ENCODE measurements around the gene MKLN1. TPM values are rescaled to one million over a fixed set of nuclear protein-coding genes. Genes with fewer than 3 reads are reported as not detected.

The MKLN1 gene
- total RNA-seq, 2 experiments from 2014 or later, result 33.0 to 33.8 TPM

DNA sequence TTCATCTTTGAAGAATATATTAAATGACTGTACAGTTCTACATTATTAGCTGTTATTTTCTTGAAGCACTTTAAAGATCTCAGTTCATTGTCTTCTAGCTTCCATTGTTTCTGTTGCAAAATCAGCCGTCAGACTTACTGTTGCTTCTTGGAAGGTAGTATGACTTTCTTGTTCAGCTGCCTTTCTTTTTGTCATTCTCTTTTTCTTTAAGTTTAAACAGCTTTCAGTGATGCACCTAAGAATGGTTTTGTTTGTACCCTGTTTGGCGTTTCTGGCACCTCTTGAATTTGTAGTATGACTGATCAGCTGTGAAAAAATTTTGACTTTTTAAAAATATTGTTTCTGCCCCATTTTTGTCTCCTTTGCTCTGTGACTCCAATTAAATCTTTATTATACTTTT lies 9.3 kb downstream of the MKLN1 start:
- Mint-ChIP-seq H3K27me3 (no peaks in the 10 kb centered on the region), H3K4me1 (ENCODE audit: low read depth) (peaks cover 43% of the 10 kb centered on the region)
- intact Hi-C loops (cut with micrococcal nuclease), result no loop called here

DNA sequence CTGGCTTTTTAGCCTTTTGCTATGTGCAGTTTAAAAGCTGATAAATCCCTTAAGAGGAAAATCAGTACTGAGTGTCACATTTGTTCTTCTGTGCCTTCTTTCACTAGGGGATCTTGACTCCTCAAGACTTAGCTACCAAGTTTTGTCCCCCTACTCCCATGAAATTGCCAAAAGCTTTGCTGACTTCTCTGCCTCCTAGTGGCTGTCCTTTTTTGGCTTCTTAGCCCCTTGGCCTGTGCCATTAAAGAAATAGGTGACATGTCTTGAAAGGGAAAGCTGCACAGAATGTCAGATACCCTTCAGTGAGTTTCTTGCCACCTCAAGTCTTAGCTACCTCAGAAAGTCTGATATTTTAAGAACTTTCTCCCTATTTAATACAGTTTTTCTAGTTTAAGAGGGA lies 10.5 kb downstream of the MKLN1 start:
- Mint-ChIP-seq H3K27me3 (no peaks in the 10 kb centered on the region), H3K4me1 (ENCODE audit: low read depth) (peaks cover 50% of the 10 kb centered on the region)
- POLR2A ChIA-PET, result interaction anchor here (1.1 to 2.0 kb wide), 2 partner anchors 10 kb away, joined by 3 to 6 read pairs; partner anchors contain the start of gene MKLN1

More for the DNA sequence above, 9.3 kb downstream of the MKLN1 start:
- Mint-ChIP-seq H3K27ac (no peak overlapping the region), H3K9me3 (peaks cover 23% of the 10 kb centered on the region), H3K36me3 (peaks cover 38% of the 10 kb centered on the region), H3K4me3 (no peak overlapping the region)
- ChIA-PET POLR2A (interaction anchor here (2.0 kb wide), 1 partner anchor 9 kb away, joined by 6 read pairs; the partner anchor contains the start of gene MKLN1), CTCF (interaction anchor here (0.8 kb wide), 1 partner anchor 16 kb away, joined by 3 read pairs; no protein-coding TSS in a partner anchor)
- no peak for DNase-seq

DNA sequence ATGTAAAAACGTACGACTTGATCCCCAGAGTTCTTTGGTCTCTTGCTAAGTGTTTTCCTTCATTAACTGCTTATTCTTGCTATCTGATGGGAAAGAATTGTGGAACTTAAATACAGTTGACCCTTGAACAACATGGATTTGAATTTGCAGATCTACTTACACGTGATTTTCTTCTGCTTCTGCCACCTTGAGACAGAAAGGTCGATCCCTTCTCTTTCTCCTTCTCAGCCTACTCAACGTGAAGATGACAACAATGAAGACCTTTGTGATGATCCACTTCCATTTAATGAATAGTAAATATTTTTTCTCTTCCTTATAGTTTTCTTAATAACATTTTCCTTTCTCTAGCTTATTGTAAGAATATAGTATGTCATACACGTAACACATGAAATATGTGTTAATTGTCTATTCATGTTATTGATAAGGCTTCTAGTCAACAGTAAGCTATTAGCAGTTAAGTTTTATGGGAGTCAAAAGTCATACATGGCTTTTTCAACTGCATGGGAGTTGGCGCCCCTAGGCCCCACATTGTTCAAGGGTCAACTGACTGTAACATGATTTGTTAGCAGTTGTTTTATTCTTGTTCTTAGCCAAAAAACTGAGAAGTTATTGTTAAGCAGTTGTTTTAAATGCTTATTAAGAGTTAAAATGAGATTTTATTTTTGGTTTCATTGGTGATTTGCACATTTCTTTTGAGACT lies 11.2 kb downstream of the MKLN1 start:
- Mint-ChIP-seq H3K4me1 (ENCODE audit: low read depth) (peaks cover 48% of the 10 kb centered on the region), H3K9me3 (peaks cover 23% of the 10 kb centered on the region), H3K4me3 (no peak overlapping the region), H3K27me3 (no peaks in the 10 kb centered on the region), H3K36me3 (peaks cover 30% of the 10 kb centered on the region), H3K27ac (no peak overlapping the region)
- DNase-seq, result no peak
- ChIA-PET POLR2A (interaction anchor here (1.1 kb wide), 1 partner anchor 11 kb away, joined by 3 read pairs; the partner anchor contains the start of gene MKLN1), CTCF (interaction anchor here (0.7 to 1.1 kb wide), 2 partner anchors 37 to 174 kb away, joined by 3 read pairs; no protein-coding TSS in a partner anchor)
- intact Hi-C loops (cut with micrococcal nuclease), result no loop called here

More for the DNA sequence above, 10.5 kb downstream of the MKLN1 start:
- peaks cover 23% of the 10 kb centered on the region for H3K9me3 Mint-ChIP-seq
- CTCF ChIA-PET, result interaction anchor here (0.7 to 1.1 kb wide), 3 partner anchors 21 to 175 kb away, joined by 3 read pairs; no protein-coding TSS in a partner anchor
- no peak for DNase-seq
- intact Hi-C loops (cut with micrococcal nuclease), result no loop called here
- no peak overlapping the region for H3K4me3 Mint-ChIP-seq
- no peak overlapping the region for H3K27ac Mint-ChIP-seq
- H3K36me3 Mint-ChIP-seq, result peaks cover 34% of the 10 kb centered on the region

DNA sequence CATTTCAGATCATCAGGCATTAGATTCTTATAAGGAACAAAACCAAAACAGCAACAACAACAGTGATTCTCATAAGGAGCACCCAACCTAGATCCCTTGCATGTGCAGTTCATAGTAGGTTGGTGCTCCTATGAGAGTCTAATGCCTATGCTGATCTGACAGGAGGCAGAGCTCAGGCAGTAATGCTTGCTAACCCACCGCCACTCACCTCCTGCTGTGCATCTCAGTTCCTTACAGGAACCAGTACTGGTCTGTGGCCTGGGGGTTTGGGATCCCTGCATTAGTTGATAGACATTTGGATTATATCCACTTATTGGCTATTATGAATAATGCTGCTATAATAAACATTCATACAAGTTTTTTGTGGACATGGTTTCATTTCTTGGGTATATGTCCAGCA lies 14.0 kb downstream of the MKLN1 start:
- H3K4me3 Mint-ChIP-seq, result no peak overlapping the region
- intact Hi-C loops (cut with micrococcal nuclease), result no loop called here
- H3K27me3 Mint-ChIP-seq, result no peaks in the 10 kb centered on the region
- no peak overlapping the region for H3K27ac Mint-ChIP-seq
- ChIA-PET CTCF (interaction anchor here (1.5 kb wide), 1 partner anchor 45 kb away, joined by 3 read pairs; no protein-coding TSS in a partner anchor), POLR2A (no interaction called here)
- peaks cover 12% of the 10 kb centered on the region for H3K9me3 Mint-ChIP-seq
- H3K36me3 Mint-ChIP-seq, result peaks cover 20% of the 10 kb centered on the region
- peaks cover 28% of the 10 kb centered on the region for H3K4me1 Mint-ChIP-seq (ENCODE audit: low read depth)
- no peak for DNase-seq

DNA sequence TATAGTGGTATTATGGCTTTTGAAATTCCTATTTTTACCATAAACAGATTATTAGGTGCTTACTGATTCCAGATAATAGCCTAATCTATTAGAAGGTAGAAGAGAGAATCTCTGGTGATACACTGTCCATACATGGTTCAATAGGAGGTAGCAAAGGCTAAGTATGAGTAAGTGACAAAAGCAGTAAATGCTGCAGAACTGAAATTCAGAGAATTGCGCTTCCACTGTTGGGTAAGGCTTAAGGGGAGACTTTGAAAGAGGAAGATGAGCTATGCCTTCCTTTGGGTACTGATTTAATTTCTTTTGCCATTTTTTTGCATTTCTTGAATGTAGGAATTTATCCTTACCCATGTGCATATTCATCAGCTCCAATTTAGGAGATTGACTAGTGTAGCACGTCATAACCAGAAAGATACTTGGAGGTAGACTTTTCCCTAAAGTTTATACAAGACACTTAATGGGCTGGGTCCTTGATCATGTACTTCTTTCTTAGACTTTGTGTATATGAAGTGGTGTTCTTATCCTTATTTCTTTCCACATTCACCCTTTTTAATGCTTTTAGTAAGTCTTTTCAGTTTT lies 15.3 kb downstream of the MKLN1 start:
- POLR2A ChIA-PET, result no interaction called here
- Mint-ChIP-seq H3K9me3 (peaks cover 3% of the 10 kb centered on the region), H3K4me3 (no peak overlapping the region), H3K4me1 (ENCODE audit: low read depth) (peaks cover 35% of the 10 kb centered on the region), H3K36me3 (peaks cover 14% of the 10 kb centered on the region), H3K27me3 (no peaks in the 10 kb centered on the region), H3K27ac (no peak overlapping the region)
- CTCF ChIA-PET, result interaction anchor here (0.6 to 1.5 kb wide), 2 partner anchors 44 to 159 kb away, joined by 3 to 4 read pairs; no protein-coding TSS in a partner anchor
- intact Hi-C loops (cut with micrococcal nuclease), result no loop called here
- DNase-seq, result no peak

DNA sequence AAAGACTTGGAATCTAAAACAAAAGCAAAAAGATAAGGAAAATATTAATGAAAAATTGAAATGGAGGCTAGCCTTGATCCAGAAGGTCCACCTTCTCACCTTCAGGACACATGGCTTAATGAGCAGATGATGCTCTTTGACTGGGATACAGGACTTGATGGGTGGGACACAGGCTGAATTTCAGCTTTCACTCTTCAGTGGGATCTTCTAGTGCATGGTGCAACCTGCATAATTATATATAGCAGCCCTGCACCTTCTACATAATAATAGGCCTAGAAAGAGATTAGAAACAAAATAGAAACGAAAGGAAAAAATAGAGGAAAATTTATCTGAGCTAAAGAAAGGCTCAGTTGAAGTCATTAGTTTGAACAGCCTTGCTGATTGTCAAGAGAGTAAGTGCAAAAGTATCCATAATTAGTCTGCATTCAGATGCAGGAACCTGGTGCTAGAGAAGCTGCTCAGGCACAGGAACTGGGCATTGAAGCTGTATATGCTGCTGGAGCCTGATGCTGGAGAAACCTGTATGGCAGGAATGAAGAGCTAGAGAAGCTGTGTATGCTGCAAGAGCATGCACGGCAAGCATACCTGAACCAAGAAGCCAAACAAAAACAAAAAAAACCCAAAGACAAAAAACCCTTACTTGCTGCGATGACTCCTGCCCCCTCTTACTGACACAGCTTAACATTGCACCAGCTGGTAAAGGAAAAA lies 19.4 kb downstream of the MKLN1 start:
- Mint-ChIP-seq H3K4me1 (ENCODE audit: low read depth) (peaks cover 27% of the 10 kb centered on the region), H3K9me3 (peaks cover 10% of the 10 kb centered on the region), H3K27me3 (no peaks in the 10 kb centered on the region), H3K36me3 (peaks cover 7% of the 10 kb centered on the region), H3K27ac (no peak overlapping the region), H3K4me3 (no peak overlapping the region)
- ChIA-PET CTCF (no interaction called here), POLR2A (no interaction called here)
- intact Hi-C loops (cut with micrococcal nuclease), result no loop called here
- no peak for DNase-seq

DNA sequence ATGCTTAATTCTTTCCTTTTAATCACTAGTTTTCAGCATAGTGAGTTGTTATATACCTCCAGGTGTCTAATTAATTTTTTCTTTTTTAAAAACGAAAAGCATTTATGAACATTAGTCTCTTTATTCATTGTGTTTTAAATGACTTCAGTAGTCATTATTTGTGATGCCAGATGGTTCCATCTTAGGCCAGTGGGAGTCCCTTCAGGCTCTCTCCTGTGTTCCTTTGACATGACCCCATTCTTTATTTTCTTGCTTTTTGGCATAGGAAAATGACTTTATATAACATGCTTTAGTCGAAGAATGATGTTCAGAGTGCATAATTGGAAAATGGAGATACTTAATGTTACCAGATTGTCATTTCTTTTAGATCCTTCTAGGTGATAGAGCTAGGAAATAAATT lies 24.4 kb downstream of the MKLN1 start:
- Mint-ChIP-seq H3K4me1 (ENCODE audit: low read depth) (peaks cover 43% of the 10 kb centered on the region), H3K9me3 (peaks cover 10% of the 10 kb centered on the region), H3K4me3 (no peak overlapping the region), H3K36me3 (peaks cover 7% of the 10 kb centered on the region), H3K27me3 (no peaks in the 10 kb centered on the region), H3K27ac (no peak overlapping the region)
- ChIA-PET CTCF (no interaction called here), POLR2A (interaction anchor here (1.0 kb wide), 1 partner anchor 120 kb away, joined by 3 read pairs; no protein-coding TSS in a partner anchor)
- intact Hi-C loops (cut with micrococcal nuclease), result no loop called here
- no peak for DNase-seq

DNA sequence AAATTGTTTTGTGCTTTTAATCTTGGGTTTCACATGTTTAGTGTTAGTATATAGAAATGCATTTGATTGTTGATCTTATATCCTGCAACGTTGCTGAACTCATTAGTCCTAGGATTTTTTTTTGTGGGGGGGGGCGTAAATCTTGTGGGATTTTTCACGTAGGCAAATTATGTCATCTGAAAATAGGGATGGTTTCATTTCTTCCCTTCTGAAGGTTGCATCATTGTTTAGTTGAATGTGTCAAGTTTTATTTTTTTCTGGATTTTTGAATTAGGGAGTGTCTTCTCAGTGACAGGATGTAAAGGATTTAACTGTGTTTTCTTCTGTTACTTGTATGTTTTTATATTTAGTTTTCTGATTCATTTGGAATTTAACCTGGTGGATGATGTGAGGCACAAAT lies 26.7 kb downstream of the MKLN1 start:
- peaks cover 7% of the 10 kb centered on the region for H3K36me3 Mint-ChIP-seq
- H3K27ac Mint-ChIP-seq, result no peak overlapping the region
- POLR2A ChIA-PET, result no interaction called here
- H3K9me3 Mint-ChIP-seq, result peaks cover 10% of the 10 kb centered on the region
- DNase-seq, result no peak
- CTCF ChIA-PET, result no interaction called here
- intact Hi-C loops (cut with micrococcal nuclease), result no loop called here
- H3K27me3 Mint-ChIP-seq, result no peaks in the 10 kb centered on the region
- no peak overlapping the region for H3K4me3 Mint-ChIP-seq
- H3K4me1 Mint-ChIP-seq (ENCODE audit: low read depth), result peaks cover 60% of the 10 kb centered on the region

DNA sequence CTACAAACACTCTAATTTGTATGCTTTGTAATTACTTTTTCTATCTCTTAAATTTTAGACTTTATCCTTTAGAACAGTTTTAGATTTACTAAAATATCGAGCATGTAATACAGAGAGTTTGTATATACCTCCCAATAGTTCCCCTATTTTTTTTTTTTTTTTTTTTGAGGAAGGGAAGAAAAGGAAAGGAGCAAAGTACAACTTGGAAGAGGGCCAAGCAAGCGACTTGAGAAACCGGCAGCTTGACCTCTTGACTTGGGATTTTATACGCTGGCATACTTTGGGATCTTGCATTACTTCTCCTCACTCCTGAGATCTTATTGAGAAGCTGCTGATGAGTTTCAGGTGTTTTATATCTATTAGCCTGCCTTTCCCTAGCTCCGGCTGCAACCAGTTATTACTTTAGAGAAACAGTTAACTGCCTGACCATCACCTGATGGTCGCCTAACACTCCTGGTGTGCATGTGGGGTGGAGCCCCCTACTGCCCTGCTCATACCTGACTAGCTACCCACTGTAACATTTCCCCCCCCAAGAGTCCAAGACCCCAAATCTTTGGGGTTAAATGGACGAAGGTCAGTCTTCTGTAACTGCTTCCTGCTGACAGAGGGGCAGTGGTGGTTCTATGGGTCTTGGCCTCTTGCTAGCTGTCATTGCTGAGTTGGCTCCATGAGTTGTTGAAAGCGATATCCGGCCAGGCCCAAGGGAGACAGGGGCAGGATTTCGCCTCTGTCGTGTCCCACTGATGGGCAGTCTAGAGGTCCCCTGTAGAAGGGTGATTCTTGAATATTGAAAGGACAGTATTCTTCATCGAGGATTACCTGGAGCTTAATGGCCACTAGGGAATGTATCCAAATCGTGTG lies 28.5 kb downstream of the MKLN1 start:
- Mint-ChIP-seq H3K27me3 (no peaks in the 10 kb centered on the region), H3K27ac (no peak overlapping the region), H3K4me3 (no peak overlapping the region), H3K9me3 (peaks cover 3% of the 10 kb centered on the region), H3K36me3 (peaks cover 1% of the 10 kb centered on the region), H3K4me1 (ENCODE audit: low read depth) (peaks cover 68% of the 10 kb centered on the region)
- CTCF ChIA-PET, result interaction anchor here (0.6 kb wide), 1 partner anchor 45 kb away, joined by 3 read pairs; no protein-coding TSS in a partner anchor
- no peak for DNase-seq
- POLR2A ChIA-PET, result interaction anchor here (1.0 kb wide), 1 partner anchor 27 kb away, joined by 3 read pairs; no protein-coding TSS in a partner anchor
- intact Hi-C loops (cut with micrococcal nuclease), result no loop called here

DNA sequence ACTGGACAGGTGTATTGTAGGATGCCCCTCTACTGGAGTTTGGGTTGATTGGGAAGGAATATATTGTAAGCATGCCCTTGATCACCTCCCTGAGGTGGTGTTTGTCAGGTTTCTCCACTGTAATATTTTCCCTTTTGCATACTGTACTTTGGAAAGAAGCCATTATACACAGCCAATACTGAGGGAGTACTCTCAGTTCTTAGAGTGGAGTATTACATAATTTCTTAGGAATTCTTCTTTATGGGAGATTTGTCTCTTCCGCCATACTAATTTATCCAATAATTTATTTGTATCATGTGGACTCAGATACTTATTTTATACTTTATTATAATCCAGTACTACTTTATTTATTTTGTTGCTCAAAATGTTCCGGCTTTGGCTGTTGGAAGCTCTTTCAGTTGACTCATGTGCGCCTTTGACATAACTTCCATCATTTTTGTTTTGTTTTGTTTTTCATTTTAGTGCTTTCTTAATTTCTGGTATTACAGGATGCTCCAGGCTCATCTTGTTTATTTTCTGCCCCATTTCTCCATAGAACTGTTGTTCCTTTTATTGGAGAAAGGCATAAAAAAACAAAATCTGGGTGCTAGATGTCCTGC lies 29.7 kb downstream of the MKLN1 start:
- intact Hi-C loops (cut with micrococcal nuclease), result no loop called here
- Mint-ChIP-seq H3K9me3 (no peaks in the 10 kb centered on the region), H3K4me1 (ENCODE audit: low read depth) (peaks cover 70% of the 10 kb centered on the region), H3K36me3 (no peaks in the 10 kb centered on the region), H3K27me3 (no peaks in the 10 kb centered on the region), H3K27ac (no peak overlapping the region), H3K4me3 (no peak overlapping the region)
- ChIA-PET POLR2A (no interaction called here), CTCF (no interaction called here)
- DNase-seq, result no peak

DNA sequence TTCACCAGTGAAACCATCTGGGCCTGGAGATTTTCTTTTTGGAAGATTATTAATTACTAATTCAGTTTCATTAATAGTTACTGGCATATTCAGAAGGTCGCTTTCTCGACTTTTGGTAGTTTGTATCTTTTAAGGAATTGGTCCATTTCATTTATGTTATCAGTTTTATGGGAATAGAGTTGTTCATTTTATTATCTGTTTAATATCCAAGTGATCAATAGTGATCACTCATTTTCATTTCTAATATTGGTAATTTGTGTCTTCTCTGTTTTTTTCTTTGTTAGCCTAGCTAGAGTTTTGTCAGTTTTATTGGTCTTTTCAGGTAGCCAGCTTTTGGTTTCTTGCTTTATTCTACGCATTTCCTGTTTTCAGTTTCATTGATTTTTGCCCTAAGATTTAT lies 31.0 kb downstream of the MKLN1 start:
- no peak overlapping the region for H3K4me3 Mint-ChIP-seq
- no peaks in the 10 kb centered on the region for H3K9me3 Mint-ChIP-seq
- no peak for DNase-seq
- H3K36me3 Mint-ChIP-seq, result no peaks in the 10 kb centered on the region
- intact Hi-C loops (cut with micrococcal nuclease), result no loop called here
- CTCF ChIA-PET, result interaction anchor here (1.4 kb wide), 1 partner anchor 66 kb away, joined by 3 read pairs; no protein-coding TSS in a partner anchor
- POLR2A ChIA-PET, result no interaction called here
- H3K27ac Mint-ChIP-seq, result no peak overlapping the region
- H3K4me1 Mint-ChIP-seq (ENCODE audit: low read depth), result peaks cover 69% of the 10 kb centered on the region
- H3K27me3 Mint-ChIP-seq, result no peaks in the 10 kb centered on the region
